HG03103 (cell line): Measurements from ENCODE around the gene DOCK9.

Experiments used
- ATAC-seq: cut with Tn5 transposase; IDR thresholded peaks from one replicate; pipeline ENCODE4 v1.9.1; 2021; ENCODE audit warnings: low read depth; ENCODE audit not compliant: unreplicated experiment

The DOCK9 gene

DNA sequence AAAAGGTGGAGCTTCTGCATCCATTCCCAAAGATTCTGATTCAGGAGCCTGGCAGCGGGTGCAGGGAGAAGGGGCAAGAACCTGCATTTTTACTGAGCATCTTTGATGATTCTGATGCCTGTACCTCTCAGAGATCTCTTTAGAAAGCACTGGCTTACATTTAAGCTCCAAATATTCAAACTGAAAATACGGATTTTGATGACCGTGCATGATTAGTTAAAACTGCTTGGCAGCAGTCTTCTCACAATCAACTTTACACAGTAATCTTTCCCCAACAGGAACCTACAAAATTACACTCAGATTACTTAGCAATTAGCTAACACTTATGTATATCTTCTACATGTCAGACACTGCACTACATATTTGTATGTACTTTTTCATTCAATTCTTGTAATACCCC is 108.9 kb downstream of the DOCK9 start:
- ATAC-seq = no peak

DNA sequence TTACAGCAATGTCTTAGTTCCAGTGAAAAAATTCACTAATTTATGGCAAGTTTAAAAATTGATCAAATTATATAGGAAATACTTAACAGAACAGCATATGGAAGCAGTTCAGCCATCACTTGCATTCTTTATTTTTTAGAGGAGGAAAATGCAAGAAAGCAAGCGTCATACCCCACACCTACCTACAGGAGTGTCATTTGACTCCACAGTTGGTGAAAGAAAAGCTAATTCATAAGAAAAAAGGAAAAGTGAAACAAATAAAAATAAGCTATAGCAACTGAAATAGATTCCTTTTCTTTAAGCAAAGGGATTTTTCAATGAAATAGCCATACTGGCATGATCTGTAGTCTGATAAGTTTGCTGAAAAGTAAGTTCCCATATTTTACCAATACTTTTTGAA is 111.0 kb downstream of the DOCK9 start:
- ATAC-seq = no peak

DNA sequence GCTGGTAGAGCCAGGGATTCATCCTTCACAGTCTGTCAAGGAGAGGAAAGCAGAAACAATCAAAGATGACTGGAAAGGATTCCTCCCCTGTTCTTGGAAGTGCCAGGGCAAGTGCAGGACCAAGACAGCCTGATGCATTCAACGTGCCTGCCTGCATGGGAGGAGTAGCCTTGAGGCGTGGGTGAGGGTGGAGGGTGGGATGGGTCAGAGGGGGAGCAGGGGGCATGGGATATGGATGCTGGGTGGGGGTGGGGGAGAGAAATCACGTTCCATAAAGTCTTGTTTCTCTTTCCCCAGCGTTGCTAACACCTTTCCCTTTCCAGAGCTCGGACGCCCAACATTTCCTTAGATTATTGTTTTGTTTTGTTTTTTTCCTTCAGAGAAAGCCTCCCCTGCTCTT is 117.4 kb downstream of the DOCK9 start:
- no peak for ATAC-seq

DNA sequence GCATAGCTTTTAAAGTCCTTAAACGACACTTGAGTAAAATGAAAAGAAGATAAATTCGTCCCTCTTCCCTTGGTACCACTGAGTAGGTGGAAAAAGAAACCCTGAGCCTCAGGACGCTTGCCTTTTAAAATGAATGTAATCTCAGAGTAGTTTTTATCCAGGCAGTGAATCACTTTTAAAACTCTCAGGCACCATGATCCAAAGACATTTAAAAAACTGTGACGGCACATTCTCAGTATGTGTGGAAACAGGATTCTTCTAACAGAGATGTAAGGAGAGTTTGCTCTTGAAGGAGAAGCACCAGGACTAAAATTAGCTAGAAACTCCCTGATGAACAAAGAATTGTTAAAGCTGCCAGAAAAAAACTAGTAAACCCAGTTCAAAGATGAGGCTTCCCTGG is 119.7 kb downstream of the DOCK9 start:
- ATAC-seq = no peak

DNA sequence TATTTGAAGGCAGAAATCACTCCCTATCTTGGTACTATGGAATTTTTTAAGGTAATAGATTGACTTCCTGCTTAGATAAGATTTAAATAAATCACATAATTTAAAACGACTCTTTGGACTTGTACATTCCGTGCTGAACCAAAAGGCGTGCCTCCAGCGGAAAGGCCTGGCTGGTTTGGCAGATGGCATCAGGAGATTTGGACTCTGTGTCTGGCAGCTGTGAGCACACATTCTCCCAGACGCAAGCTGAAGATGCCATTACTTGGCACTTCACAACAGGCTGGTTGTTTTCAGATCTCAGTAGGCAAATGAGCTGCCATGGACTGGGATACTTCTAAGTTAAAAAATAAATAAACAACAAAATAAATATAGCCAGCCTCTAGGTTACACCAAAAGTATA is 120.9 kb downstream of the DOCK9 start:
- ATAC-seq = no peak

DNA sequence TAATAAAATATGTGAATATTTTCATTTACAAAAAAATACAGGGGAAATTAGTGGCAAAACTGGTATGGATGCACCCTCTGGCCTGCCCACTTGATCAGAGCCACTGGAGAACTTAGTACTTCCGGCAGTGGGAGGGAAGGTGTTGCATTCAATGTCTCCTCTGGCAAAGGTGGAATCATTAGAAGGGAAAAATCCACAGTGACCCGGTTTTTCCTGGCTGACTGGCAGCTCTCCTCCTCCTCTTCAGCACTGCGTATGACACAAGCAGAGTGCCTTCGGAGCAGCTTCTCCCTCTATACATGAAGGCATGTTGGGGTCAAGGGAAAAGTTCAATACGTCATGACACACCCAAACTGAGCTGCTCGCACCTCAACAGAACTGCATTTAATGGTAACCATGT is 123.4 kb downstream of the DOCK9 start:
- ATAC-seq = no peak

DNA sequence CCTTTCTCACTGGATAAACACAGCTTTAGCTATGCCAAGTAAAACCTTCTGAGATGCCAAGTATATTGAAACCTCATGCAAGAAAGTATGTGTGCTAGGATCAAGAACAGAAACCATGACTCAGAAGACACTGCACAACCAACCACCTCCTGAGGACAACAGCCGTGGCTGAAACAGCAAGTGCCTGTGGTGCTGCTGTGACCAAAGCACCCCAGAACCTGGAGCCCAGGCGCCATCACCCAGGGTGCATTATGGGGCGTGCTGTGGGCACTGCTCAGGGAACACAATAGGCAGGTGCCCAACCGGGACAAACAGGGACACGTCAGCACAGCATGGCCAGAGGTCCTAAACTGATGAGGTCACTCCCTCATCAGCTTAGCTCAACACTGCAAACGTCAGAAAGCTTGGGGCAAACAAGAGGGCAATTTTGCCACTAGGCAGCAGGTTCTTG is 124.1 kb downstream of the DOCK9 start:
- ATAC-seq = peak; percentile 99

DNA sequence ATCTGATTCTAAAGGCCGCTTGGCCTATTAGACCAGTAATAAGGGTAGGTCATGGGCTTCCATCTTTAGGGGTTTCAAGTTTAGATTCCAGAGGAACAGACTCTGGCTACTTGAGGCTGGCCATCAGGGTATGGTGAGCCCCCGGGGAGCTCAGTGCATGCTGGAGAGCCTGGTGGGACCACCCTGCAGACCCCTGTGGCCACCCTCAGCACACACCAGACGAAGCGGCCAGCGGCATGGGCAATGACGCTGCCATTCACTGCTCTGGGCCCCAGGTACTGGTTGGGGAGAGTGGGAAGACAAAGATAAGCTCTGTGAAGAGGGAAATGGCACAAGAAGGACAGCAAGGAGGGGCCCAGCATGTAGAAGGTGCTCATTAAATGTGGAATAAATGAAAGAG is 126.6 kb downstream of the DOCK9 start:
- ATAC-seq = no peak

DNA sequence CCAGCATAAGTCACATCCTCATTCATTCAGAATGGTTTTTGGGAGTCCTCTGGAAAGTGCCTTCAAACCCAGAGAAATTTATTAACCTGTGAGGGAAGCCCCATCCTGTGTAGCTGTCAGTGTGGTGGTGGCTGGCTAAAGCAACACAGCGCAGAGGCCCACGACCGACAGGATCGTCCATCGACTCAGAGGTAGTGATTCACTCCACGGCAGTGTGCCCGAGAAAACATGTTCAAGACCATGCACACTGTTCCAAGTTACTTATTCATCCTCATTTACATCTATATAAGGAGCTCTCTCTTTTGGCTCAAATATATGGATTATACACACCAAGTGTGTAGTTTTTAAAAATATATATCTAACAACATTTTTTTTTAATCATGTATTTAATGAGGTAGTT is 129.1 kb downstream of the DOCK9 start:
- no peak for ATAC-seq

DNA sequence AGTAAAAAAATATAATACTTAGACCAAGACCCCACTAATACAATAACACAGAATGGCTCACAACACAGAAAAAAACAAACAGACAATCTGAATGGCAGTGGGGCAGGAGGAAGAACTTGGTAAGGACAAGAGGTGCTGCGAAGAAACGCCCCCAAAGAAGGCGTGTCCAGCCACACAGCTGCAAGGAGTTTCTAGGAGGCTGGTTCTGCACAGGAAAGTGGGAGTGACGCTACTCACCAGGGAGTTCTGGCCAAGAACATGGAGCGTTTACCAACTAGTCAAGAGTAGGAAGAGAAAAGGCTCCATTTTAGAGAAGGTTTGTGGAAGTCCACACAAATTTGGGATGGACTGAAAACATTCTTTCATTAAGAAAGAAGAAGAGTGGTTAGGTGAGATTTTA is 130.1 kb downstream of the DOCK9 start:
- ATAC-seq = no peak

DNA sequence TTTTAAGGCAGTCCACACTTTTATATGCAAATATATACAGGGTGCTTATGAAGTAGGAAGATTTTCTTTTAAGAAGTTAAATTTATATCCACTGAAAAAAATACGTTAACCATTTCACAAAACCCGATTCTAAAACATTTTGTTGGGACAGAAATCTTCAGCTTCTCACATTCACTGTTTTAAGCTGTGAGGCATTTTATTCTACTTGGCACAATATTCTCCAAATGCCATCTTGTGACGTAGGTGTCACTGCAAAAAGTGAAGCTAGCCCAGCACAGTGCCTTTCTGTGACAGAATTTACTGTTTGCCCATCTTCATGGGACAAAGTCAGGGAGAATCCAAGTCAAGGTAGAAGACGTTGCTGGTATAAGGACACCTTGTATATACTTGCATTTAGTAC is 130.9 kb downstream of the DOCK9 start:
- ATAC-seq = no peak

DNA sequence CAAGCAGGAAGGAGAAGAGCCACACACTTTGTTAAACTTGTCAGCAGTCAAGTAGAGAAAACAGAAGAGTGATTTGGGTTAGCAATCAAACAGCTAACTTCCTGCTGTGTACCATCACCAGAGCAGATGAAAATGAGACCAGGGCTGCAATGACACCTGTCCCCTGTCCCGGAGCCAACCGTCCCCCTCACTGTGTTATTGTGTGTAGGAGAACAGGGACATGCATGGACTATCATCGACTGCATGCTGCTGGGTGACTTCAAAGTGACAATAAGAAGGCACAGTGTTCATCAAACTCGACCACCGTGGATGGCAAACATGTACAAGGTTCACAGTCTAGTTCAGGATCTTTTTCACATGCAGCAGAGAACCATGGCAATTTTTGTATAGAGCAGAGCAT is 131.3 kb downstream of the DOCK9 start:
- ATAC-seq = no peak

DNA sequence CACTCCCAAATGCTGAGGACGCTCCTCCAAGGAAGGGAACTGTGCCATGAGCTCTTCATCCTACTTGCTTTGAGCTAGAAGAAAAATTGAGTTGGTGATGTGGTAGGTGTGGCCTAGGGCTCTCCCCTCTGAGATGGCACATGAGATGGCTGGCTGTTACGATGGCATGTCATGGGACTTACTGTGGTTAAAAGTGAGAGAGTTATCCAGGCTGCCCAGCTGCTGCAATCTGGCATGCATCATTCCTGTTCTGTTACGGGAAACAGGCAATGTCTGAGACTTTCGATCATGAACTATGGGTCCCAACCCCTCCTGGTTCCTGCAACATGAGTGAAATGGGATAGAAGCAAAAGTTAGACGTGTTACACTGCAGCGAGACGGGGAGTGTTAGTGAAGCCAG is 132.1 kb downstream of the DOCK9 start:
- no peak for ATAC-seq

DNA sequence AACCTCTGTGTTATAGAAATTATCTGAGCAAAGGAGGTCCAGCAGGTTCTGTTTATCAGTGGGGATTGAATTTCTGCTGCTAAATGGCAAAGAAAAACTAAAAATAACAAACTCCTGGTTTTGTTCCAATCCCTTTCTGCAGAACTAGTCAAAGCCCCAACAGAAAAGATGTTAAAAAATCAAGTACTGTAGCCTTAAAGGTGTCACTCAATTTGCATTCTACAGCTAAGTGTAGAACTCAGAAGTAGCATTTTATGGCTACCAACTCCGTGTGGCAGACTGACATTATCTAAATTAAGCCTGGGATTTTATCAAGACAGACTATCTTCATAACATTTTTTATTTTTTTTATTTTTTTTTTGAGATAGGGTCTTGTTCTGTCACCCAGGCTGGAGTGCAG is 133.8 kb downstream of the DOCK9 start:
- no peak for ATAC-seq

DNA sequence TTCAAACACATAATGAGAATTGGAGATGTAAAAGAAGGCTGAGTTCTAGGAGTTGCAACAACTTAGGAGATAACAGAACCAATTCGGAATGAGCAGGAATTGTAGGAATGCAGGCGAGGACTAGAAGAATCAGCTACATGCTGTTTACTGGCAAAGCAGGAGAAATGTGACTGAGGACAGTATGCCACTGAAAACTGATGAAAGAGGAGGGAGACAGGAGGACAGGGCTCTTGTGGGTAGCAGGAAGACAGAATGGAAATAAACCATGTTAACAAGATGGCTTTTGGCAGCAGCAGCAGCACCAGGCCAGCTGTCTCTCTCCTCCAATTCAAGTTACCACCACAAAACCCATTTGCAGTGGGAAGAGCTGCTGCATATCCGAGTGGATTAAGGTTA is 134.4 kb downstream of the DOCK9 start:
- no peak for ATAC-seq

DNA sequence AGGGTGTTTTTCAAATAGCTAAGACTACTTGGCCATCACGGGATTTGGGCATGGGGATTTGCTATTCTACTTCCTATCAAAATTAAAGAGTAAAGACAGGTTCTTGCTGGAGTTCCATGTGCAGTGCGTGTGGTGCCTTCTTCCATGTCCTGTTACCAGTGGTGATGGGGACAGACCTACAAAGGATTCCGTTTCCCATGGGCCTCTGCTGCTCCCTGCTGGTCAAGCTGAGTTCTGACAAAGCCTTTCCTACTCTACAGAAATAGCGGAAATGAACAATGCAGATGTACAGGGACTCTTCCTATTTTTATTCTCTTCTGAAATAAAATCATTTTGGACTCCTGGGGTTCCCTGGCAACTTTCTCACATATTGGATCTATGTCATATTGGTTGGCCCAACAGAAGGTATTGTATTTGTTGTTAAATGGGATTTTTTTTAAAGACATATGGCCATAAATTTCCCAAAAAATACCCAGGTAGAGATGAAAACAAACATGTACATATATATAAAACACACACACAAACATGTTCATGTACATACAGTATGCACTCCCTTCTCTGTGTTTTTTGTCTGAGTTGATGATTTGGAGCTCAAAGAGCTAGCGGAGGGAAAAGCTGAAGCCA is 134.9 kb downstream of the DOCK9 start:
- ATAC-seq = peak; percentile 93

DNA sequence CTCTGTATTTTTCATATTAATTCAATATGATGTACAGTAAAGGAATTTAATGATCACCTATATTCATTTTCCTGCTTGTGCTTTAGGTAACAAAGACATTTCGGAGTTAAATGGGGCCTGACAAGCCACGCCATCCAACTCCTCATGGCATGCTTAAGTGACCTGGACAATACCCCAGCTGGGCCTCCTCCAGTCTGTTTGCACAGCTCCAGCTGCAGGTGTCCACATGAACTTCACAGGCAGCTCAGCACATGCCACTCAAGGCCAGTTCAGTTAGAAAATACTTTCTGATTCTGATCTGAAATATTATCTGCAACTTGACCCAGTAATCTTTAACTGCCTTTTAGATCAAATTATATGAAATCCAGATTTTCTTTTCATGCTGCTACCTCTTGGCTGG is 135.8 kb downstream of the DOCK9 start:
- no peak for ATAC-seq

DNA sequence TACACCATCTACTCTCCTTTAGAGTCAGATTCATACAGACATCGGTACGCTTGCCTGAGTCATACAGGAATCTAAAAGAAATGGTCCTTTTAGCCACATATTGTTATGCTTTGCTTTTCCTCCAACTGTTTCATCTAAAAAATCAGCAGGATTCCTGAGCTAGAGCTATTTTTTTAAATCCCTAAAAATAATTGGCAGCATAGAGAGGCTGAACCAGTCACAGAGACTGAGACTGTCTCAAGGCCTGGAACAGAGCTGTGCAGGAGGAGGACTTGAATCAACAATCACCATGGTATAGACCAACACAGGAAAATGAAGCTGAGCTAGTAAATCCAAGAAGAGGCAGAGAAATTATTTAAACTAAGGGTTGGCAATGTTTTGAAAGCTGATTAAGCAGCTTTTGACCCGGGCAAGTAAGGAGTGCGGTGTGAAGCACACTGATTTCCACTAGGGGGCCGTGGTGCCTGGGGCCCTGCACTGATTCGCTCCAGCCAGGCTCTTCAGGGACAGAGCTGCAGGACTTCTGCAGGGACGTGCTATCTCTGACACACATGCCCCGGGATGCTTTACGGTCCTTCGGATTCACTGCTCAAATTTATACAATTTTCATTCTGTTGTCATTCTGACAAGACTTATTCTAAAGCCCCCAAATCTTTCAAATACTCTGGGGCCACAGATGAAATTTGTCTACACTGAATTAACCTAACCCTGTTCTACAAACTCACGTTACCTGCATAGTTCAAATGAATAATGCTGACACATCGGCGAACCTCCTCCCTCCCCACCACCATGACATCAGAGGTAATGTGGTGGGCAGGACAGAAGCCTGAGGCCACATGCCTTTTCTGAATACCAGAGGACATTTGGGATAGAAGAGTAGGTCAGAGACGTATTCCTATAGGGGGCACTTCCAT is 137.8 kb downstream of the DOCK9 start:
- peak; percentile 79 for ATAC-seq

DNA sequence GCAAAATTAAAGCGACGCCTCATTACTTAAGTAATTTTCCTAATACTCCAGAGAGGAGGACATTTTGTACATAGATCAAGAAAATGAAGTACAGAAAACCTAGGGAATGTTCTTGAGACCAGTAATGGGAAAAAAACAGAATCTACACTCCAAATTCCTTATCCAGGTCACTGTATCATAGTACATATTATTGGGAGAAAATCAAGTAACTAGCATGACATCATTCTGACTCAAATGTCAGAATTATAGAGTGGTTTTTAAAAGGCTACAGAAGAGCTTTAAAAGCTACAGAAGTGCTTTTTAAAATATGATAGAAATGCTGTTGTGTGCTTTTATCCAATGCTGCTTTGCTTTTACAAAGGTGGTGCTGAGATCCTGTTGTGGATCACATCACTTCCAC is 139.1 kb downstream of the DOCK9 start:
- no peak for ATAC-seq

DNA sequence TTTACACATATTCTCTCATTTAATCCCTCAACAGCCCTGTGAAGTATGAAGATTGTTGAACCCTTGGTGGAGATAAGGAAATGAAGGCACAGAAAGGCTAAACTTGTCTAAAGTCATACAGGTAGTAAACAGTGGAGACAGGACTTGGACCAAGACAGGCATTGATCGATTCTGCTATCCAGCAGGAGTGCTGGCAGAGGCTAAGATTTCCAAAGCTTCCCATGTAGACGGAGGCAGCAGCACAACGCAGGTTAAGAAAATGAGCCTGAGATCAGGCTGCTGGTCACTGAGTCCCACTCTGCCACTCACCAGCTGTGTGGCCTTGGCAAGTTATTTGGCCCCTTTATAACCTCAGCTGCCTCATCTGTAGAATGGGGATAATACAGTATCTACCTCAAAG is 140.0 kb downstream of the DOCK9 start:
- ATAC-seq = no peak

DNA sequence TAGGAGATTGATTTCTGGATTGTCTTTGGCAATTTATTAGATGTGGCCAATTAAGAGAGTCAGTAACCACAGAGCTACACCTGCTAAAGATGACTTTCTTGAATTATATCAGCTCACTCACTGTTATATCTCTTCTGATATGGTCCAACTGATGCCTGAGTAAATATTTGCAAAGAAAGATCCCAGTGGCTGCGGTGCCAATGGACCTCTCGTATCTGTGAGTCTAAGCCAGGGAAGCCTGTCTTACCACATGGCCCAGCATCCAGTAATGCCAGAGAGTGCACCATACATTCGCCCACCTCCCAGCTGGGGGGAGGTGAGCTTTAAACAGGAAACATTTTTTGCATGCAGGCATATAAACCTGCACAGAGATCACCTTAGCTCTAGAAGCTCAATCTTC is 142.7 kb downstream of the DOCK9 start:
- ATAC-seq = no peak

DNA sequence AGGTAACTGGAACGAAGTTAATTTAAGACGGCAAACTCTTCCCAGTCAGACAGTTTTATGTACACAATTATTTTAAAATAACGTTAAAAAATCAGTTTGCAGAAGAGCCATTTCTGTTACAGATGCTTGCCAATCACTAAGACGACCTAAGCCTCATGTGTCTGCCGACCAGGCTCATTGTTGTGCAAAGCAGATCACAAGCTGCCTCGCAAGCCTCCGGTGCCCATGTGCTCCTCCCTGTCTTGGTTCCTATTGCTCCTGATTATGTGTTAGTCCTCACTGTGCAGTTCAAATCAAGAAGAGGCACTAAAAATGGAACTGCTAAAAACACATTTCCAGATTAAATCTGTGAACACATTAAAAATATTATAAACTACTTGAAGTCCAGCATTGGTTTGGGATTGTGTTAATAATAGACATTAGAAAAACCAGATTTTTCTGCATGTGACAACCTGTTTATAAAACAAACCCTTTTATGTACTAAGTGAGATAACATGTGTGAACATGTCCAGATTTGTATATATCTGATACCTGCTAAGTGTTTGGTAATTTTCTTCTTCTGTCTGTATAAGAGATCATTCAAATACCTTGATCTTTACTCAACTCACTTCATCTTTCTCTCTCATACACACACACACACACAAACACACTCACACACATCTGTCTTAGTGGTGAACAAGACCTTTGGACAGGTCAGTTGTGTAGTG is 143.5 kb downstream of the DOCK9 start:
- ATAC-seq = no peak
